ENCODE measurements around the gene WDR26.

DNA sequence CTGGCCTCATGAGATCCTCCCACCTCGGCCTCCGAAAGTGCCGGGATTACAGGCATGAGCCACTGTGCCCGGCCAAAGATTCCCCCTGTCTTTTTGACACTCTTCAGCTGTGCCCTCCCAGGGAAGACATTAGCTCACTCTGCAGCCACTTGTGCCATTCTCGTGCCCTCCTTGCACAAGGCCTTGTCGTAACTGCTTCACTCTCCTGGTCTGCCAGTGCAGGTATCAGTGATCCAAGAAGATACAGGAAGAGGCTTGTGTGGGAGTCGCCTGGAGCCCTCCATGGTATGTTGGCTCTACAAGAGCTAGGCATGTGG is 22.0 kb upstream of the WDR26 start:
- TF ChIP-seq, protein P1, sequence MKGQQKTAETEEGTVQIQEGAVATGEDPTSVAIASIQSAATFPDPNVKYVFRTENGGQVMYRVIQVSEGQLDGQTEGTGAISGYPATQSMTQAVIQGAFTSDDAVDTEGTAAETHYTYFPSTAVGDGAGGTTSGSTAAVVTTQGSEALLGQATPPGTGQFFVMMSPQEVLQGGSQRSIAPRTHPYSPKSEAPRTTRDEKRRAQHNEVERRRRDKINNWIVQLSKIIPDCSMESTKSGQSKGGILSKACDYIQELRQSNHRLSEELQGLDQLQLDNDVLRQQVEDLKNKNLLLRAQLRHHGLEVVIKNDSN (IDR thresholded peaks at IDR 0.05) = no peak
- no peak for TF ChIP-seq ZBTB7A (IDR thresholded peaks at IDR 0.05; ENCODE audit: low read depth)
- TF ChIP-seq, protein P2, sequence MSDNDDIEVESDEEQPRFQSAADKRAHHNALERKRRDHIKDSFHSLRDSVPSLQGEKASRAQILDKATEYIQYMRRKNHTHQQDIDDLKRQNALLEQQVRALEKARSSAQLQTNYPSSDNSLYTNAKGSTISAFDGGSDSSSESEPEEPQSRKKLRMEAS (IDR thresholded peaks at IDR 0.05) = no peak
- no peak for TF ChIP-seq YY1 (IDR thresholded peaks at IDR 0.05; ENCODE audit: low read depth)
- TF ChIP-seq TAF1 (IDR thresholded peaks at IDR 0.05; ENCODE audit: low read depth) = no peak
- TF ChIP-seq RAD21 (IDR thresholded peaks at IDR 0.05; ENCODE audit: low read depth) = no peak
- TF ChIP-seq CEBPB (IDR thresholded peaks at IDR 0.05) = no peak
- no peak for TF ChIP-seq FOXM1 (IDR thresholded peaks at IDR 0.05; ENCODE audit: borderline replicate concordance, low read depth)
